HL-60 (cell line): ENCODE measurements around the gene TMEM123.
A peak's percentile ranks its signal among the peaks of the same experiment; 100 is the strongest.

Experiments used
- DNase-seq, 2 experiments: peaks; one replicate each; pipeline ENCODE4 v3.0.0-alpha.2; 2010 to 2020; ENCODE audit warnings: low read depth in 1 of 2, low spot score in 1 of 2
- H3K27ac ChIP-seq: fragments of 250-450 bp; sonication (Bioruptor Pico); replicated peaks from 2 replicates; pipeline ENCODE4 v1.5.1; 2020; ENCODE audit warnings: mild to moderate bottlenecking, moderate library complexity
- H3K27me3 ChIP-seq: fragments of 250-450 bp; sonication (Bioruptor Pico); 2 replicates; pipeline ENCODE4 v1.5.1; 2021; ENCODE audit warnings: mild to moderate bottlenecking, moderate library complexity; ENCODE audit not compliant: insufficient read depth, poor library complexity, severe bottlenecking
- H3K4me3 ChIP-seq: replicated peaks from 2 replicates; pipeline ENCODE4 v1.5.1; 2011; ENCODE audit warnings: mild to moderate bottlenecking, control low read depth, low read length; ENCODE audit not compliant: insufficient read depth
- CTCF ChIP-seq: IDR thresholded peaks from one replicate; pipeline ENCODE4 v1.5.1; 2011; ENCODE audit warnings: low read length, control low read depth, inconsistent platforms; ENCODE audit not compliant: insufficient read depth
- GABPA ChIP-seq: IDR thresholded peaks from 2 replicates; pipeline ENCODE4 v1.6.1; 2012; ENCODE audit warnings: low read depth
- POLR2AphosphoS5 ChIP-seq: IDR thresholded peaks from 2 replicates; pipeline ENCODE4 v1.6.1; 2012; ENCODE audit warnings: low read depth
- SPI1 ChIP-seq: IDR thresholded peaks from 2 replicates; pipeline ENCODE4 v1.6.1; 2012; ENCODE audit warnings: low read depth, mild to moderate bottlenecking, borderline replicate concordance
- TF ChIP-seq, protein P1 (sequence below): IDR thresholded peaks from 2 replicates; pipeline ENCODE4 v1.6.1; 2012; ENCODE audit warnings: low read depth; ENCODE audit not compliant: insufficient replicate concordance

Gene TMEM123

GRCh38 chr11:102478673-102479299 lies 26.2 kb upstream of the TMEM123 start:
- Histone ChIP-seq H3K27me3 (no peaks in the 10 kb centered on the region), H3K4me3 (no peak overlapping the region), H3K27ac (no peak overlapping the region)
- DNase-seq = no peak
- TF ChIP-seq CTCF (no peak), SPI1 (peak; percentile 52)

GRCh38 chr11:102476812-102477211 lies 24.2 kb upstream of the TMEM123 start:
- Histone ChIP-seq H3K27ac (peak overlapping the region; percentile 44), H3K4me3 (no peak overlapping the region), H3K27me3 (no peaks in the 10 kb centered on the region)
- TF ChIP-seq, protein P1, sequence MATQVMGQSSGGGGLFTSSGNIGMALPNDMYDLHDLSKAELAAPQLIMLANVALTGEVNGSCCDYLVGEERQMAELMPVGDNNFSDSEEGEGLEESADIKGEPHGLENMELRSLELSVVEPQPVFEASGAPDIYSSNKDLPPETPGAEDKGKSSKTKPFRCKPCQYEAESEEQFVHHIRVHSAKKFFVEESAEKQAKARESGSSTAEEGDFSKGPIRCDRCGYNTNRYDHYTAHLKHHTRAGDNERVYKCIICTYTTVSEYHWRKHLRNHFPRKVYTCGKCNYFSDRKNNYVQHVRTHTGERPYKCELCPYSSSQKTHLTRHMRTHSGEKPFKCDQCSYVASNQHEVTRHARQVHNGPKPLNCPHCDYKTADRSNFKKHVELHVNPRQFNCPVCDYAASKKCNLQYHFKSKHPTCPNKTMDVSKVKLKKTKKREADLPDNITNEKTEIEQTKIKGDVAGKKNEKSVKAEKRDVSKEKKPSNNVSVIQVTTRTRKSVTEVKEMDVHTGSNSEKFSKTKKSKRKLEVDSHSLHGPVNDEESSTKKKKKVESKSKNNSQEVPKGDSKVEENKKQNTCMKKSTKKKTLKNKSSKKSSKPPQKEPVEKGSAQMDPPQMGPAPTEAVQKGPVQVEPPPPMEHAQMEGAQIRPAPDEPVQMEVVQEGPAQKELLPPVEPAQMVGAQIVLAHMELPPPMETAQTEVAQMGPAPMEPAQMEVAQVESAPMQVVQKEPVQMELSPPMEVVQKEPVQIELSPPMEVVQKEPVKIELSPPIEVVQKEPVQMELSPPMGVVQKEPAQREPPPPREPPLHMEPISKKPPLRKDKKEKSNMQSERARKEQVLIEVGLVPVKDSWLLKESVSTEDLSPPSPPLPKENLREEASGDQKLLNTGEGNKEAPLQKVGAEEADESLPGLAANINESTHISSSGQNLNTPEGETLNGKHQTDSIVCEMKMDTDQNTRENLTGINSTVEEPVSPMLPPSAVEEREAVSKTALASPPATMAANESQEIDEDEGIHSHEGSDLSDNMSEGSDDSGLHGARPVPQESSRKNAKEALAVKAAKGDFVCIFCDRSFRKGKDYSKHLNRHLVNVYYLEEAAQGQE = no peak
- no peak for TF ChIP-seq POLR2AphosphoS5
- no peak for TF ChIP-seq SPI1
- TF ChIP-seq CTCF = no peak
- no peak for TF ChIP-seq GABPA
- DNase-seq = peak in 1 of 2 experiments; percentile 55

GRCh38 chr11:102476069-102476468 lies 23.5 kb upstream of the TMEM123 start:
- TF ChIP-seq SPI1 (no peak), CTCF (no peak), GABPA (no peak), POLR2AphosphoS5 (no peak)
- TF ChIP-seq, protein P1 = no peak
- H3K27me3 ChIP-seq = no peaks in the 10 kb centered on the region
- no peak for DNase-seq
- H3K4me3 ChIP-seq = no peak overlapping the region
- H3K27ac ChIP-seq = no peak overlapping the region

GRCh38 chr11:102473543-102473942 lies 21.0 kb upstream of the TMEM123 start:
- TF ChIP-seq GABPA = no peak
- no peak for TF ChIP-seq CTCF
- no peak for TF ChIP-seq SPI1
- no peak for TF ChIP-seq POLR2AphosphoS5
- TF ChIP-seq, protein P1 = no peak
- DNase-seq = no peak
- Histone ChIP-seq H3K27ac (no peak overlapping the region), H3K27me3 (no peaks in the 10 kb centered on the region), H3K4me3 (no peak overlapping the region)
